SK-N-SH (cell line): ENCODE results near the gene ARID4B.

Source experiments
- CHD2 ChIP-seq: fragments of 150-350 bp; IDR thresholded peaks from 2 replicates; pipeline ENCODE4 v1.6.1; 2018; ENCODE audit warnings: low read length; ENCODE audit not compliant: partially characterized antibody
- EZH2phosphoT487 ChIP-seq: fragments of 200-600 bp; sonication (generic); IDR thresholded peaks from 2 replicates; pipeline ENCODE4 v1.6.1; 2017; ENCODE audit warnings: low read depth, mixed run types, mild to moderate bottlenecking, antibody characterized with exemption, moderate library complexity, borderline replicate concordance
- FOXM1 ChIP-seq: IDR thresholded peaks from 2 replicates; pipeline ENCODE4 v1.4.0; 2012; ENCODE audit warnings: low read depth, mild to moderate bottlenecking
- JUND ChIP-seq: IDR thresholded peaks from 2 replicates; pipeline ENCODE4 v1.4.0; 2012
- MXI1 ChIP-seq: IDR thresholded peaks from 2 replicates; pipeline ENCODE4 v1.6.1; 2012; ENCODE audit warnings: mild to moderate bottlenecking, low read depth, low read length, improper control_type of control experiment
- POLR2AphosphoS5 ChIP-seq: IDR thresholded peaks from 2 replicates; pipeline ENCODE4 v1.6.1; 2012; ENCODE audit warnings: low read depth, low read length
- RAD21 ChIP-seq: IDR thresholded peaks from 2 replicates; pipeline ENCODE4 v1.6.1; 2012; ENCODE audit warnings: mild to moderate bottlenecking, low read length
- RFX5 ChIP-seq: IDR thresholded peaks from 2 replicates; pipeline ENCODE4 v1.6.1; 2012; ENCODE audit warnings: mild to moderate bottlenecking, improper control_type of control experiment, low read length
- TEAD4 ChIP-seq: IDR thresholded peaks from 2 replicates; pipeline ENCODE4 v1.4.0; 2012; ENCODE audit warnings: mild to moderate bottlenecking, borderline replicate concordance; ENCODE audit not compliant: insufficient read depth
- YY1 ChIP-seq: IDR thresholded peaks from 2 replicates; pipeline ENCODE4 v1.4.0; 2012; ENCODE audit warnings: low read depth, mild to moderate bottlenecking
- TF ChIP-seq, protein P1 (sequence below): fragments of 200-600 bp; sonication (generic); IDR thresholded peaks from 2 replicates; pipeline ENCODE4 v1.6.1; 2017; ENCODE audit warnings: antibody characterized with exemption, mild to moderate bottlenecking, moderate library complexity
- TF ChIP-seq, protein P2 (sequence below): IDR thresholded peaks from 2 replicates; pipeline ENCODE4 v1.4.0; 2012; ENCODE audit warnings: low read depth, borderline replicate concordance

DNA sequence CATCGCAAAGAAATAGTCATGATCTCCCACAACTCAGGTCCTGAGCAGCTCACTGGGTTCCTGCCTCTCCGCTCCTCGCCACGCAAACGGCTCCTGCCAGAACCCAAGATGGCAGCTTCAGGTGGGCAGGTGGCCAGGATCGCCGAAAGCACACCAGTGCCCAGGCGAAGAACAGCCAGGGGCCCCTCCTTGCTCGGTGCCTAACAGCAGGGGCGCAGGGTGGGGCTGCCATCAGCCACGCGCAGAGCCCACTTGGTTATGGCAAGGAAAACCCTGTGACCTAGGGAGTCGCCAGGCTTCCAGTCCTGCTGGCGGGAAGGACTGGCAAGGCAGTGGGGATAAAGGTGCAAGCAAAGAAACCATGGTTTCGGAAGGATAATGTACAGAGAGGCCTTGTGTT, 47.5 kb downstream of the ARID4B start:
- no peak for TF ChIP-seq POLR2AphosphoS5
- no peak for TF ChIP-seq YY1
- TF ChIP-seq, protein P1, sequence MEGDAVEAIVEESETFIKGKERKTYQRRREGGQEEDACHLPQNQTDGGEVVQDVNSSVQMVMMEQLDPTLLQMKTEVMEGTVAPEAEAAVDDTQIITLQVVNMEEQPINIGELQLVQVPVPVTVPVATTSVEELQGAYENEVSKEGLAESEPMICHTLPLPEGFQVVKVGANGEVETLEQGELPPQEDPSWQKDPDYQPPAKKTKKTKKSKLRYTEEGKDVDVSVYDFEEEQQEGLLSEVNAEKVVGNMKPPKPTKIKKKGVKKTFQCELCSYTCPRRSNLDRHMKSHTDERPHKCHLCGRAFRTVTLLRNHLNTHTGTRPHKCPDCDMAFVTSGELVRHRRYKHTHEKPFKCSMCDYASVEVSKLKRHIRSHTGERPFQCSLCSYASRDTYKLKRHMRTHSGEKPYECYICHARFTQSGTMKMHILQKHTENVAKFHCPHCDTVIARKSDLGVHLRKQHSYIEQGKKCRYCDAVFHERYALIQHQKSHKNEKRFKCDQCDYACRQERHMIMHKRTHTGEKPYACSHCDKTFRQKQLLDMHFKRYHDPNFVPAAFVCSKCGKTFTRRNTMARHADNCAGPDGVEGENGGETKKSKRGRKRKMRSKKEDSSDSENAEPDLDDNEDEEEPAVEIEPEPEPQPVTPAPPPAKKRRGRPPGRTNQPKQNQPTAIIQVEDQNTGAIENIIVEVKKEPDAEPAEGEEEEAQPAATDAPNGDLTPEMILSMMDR = no peak
- TF ChIP-seq CHD2 = no peak
- no peak for TF ChIP-seq RAD21
- no peak for TF ChIP-seq MXI1
- TF ChIP-seq, protein P2, sequence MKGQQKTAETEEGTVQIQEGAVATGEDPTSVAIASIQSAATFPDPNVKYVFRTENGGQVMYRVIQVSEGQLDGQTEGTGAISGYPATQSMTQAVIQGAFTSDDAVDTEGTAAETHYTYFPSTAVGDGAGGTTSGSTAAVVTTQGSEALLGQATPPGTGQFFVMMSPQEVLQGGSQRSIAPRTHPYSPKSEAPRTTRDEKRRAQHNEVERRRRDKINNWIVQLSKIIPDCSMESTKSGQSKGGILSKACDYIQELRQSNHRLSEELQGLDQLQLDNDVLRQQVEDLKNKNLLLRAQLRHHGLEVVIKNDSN = no peak
- TF ChIP-seq TEAD4 = no peak
- no peak for TF ChIP-seq EZH2phosphoT487
- no peak for TF ChIP-seq RFX5
- no peak for TF ChIP-seq FOXM1
- no peak for TF ChIP-seq JUND
